Fibroblast of villous mesenchyme (primary cell): ENCODE measurements around the gene FABP6. TPM values are rescaled to one million over a fixed set of nuclear protein-coding genes. Genes with fewer than 3 reads are reported as not detected.

Source experiments
- DNase-seq: peaks from one replicate; pipeline ENCODE4 v3.0.0-alpha.2; 2010; ENCODE audit warnings: low read depth
- H3K4me3 ChIP-seq: 2 replicates; pipeline ENCODE4 v1.5.1; 2011; ENCODE audit warnings: low read depth, mild to moderate bottlenecking, low read length
- CTCF ChIP-seq: IDR thresholded peaks from 2 replicates; pipeline ENCODE4 v1.5.1; 2012; ENCODE audit warnings: low read depth, mild to moderate bottlenecking, low read length; ENCODE audit not compliant: insufficient read depth
- total RNA-seq: library from RNA; depleted of rRNA; stranded (reverse); fragments of >200 nt; gene quantifications from 2 replicates; pipeline ENCODE4 v1.2.3, GENCODE V29; 2012

The FABP6 gene
- total RNA-seq, 1 donor = not detected

DNA sequence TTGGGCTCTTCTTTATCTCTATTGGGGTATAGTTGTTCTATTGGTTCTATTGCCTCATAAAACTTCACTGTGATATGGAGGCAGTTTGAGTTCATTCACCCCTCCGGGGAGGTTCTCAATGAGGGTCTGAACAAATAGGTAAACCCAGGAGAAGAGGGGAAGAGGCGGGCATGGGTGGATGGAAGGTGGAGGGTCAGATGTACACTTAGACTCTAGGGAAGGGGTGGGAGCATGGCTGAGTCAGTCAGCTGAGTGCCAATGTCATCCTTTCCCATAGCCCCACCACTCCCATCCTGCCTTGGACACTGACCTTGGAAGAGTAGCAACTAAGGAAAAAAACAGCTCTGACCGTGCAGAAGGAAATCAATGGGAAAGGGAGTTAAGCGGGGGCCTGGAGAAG is 9.9 kb upstream of the FABP6 start:
- TF ChIP-seq CTCF = no peak
- no peak for DNase-seq
- H3K4me3 ChIP-seq = no peak overlapping the region

- no peak for DNase-seq
- TF ChIP-seq CTCF = no peak
- H3K4me3 ChIP-seq = no peak overlapping the region
Observed at GRCh38 chr5:160221082-160221481, 8.2 kb upstream of the FABP6 start.

DNA sequence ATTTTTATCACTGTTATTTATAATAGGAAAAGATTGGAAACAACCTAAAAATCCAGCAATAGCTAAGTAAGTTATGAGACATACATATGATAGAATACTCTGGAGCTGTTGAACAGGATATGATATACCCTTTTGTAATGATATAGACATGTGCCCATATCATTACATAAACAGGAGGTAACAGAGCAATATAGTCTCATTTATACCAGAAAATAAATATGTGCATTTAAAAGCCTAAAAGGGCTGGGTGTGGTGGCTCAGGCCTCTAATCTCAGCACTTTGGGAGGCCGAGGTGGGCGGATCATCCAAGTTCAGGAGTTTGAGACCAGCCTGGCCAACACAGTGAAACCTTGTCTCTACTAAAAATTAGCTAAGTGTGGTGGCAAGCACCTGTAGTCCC is 2.3 kb upstream of the FABP6 start:
- TF ChIP-seq CTCF = no peak
- DNase-seq = no peak
- H3K4me3 ChIP-seq = no peak overlapping the region

- TF ChIP-seq CTCF = no peak
- DNase-seq = no peak
Observed at GRCh38 chr5:160230686-160231527, 1.6 kb downstream of the FABP6 start.

DNA sequence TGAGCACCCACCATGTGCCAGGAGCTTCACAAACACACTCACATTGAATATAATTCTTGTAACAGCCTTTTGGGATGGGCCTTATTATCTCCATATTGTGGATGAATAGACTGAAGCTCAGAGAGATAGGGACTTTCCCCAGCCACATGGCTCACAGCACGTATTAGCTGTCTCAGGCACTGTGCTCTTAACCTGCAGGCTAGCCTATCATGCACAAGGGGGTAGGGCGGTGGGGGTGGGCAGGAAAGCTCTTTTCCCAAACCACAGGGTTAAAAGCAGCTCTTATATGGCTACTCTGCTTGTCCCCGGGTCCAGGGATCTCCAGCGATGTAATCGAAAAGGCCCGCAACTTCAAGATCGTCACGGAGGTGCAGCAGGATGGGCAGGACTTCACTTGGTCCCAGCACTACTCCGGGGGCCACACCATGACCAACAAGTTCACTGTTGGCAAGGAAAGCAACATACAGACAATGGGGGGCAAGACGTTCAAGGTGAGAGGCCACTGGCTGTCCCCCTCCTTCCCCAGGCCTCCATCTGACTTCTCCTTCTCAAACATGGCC is 2.6 kb downstream of the FABP6 start:
- no peak overlapping the region for H3K4me3 ChIP-seq
- DNase-seq = no peak
- no peak for TF ChIP-seq CTCF

More at GRCh38 chr5:160230686-160231527, 1.6 kb downstream of the FABP6 start:
- H3K4me3 ChIP-seq = no peak overlapping the region

DNA sequence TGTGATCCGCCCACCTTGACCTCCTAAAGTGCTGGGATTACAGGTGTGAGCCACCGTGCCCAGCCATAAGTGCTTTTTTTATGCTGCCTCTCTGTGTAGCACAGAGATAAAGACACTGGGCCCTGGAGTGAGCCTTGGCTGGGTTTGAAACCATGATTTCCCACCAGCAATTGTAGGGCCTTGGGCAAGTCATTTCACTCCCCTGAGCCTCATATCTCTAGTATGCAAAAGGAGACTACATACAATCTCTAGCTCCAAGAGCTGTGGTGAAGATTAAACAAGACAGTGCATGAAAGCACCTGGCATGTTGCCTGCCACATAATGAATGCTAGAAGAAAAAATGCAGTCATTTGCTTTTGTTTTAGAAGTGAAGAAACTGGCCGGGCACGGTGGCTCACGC is 3.9 kb downstream of the FABP6 start:
- H3K4me3 ChIP-seq = no peak overlapping the region
- no peak for TF ChIP-seq CTCF
- DNase-seq = no peak
